Spleen (tissue), 7 donors: ENCODE results near the gene COA1.

Experiments used
- CTCF ChIP-seq, 11 experiments: fragments of 200-600 bp in 7 of 11; fragments of 450-650 bp in 4 of 11; sonication (generic) in 4 of 11; IDR thresholded peaks in 8 of 11; conservative IDR thresholded peaks in 3 of 11; 1 replicate in 7 of 11; 2 replicates in 4 of 11; pipeline versions ENCODE4 v1.4.0 to v1.8.0; 2016 to 2021; ENCODE audit warnings: antibody characterized with exemption in 11 of 11, inconsistent platforms in 4 of 11, mild to moderate bottlenecking in 1 of 11
- POLR2A ChIP-seq, 3 donors: fragments of 450-650 bp; IDR thresholded peaks; one replicate each; pipeline ENCODE4 v1.5.1; 2017; ENCODE audit warnings: antibody characterized with exemption in 3 of 3, mild to moderate bottlenecking in 1 of 3
- donor health status: DM: no; HTN: no; CAD: no; lungs with moderate emphysema.
- donor health status: DM: no; HTN: no; CAD: no.
- donor health status: DM: no; HTN: no; CAD: no.

GRCh38 chr7:43753843-43754242 is 24.5 kb upstream of the COA1 start:
- TF ChIP-seq CTCF (IDR thresholded peaks at IDR 0.05 in 8 of 11, conservative IDR thresholded peaks at IDR 0.05 in 3 of 11): no peak
- TF ChIP-seq POLR2A (IDR thresholded peaks at IDR 0.05): no peak
